Inflammatory macrophage (primary cell): ENCODE data around the gene KCNMA1.
"Not testable (repeated sequence)": the region's sequence is repeated elsewhere in the genome, so short reads cannot be mapped to it uniquely, and the experiment has no call there.

Experiments
- DNase-seq, 2 donors: peaks; one replicate each; pipeline ENCODE4 v3.0.0-alpha.2; 2020 to 2022

Gene KCNMA1

DNA sequence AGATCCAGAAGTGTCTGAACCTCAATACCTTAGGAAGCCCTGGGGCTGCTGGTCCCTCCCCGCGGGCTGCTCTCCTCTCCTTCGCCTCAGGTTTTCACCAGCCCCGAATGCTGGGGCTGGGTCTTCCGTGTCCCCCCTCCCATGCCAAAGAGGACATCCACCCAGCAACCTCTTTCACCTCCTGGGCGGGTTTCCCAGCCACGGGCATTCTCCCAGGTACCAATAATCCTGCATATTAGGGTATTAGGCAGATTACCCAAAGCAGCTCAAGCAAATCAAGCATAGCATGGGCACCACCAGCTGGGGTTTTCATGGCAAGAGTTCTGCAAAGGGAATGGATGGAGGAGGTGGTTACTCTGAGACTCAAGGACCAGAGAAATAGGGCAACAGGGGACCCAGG is 224.4 kb downstream of the KCNMA1 start:
- DNase-seq, result no peak

DNA sequence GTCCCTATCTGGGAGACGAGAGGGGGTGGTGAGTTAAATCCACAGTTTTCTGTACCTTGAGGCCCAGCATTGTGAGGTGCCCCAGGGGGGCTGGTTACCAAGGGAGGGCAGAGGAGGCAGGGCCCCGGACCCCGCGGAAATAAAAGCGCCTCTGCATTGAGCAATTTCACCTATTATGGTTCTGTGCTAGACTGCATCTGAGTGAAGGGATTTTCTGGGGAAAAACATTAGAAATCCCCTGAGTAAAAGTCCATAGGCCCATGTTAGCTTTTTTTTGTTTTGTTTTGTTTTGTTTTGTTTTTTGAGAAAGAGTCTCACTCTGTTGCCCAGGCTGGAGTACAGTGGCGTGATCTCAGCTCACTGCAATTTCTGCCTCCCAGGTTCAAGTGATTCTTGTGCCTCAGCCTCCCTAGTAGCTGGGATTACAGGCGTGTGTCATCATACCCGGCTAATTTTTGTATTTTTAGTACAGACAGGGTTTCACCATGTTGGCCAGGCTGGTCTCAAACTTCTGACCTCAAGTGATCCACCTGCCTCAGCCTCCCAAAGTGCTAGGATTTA is 225.0 kb downstream of the KCNMA1 start:
- not testable (repeated sequence) for DNase-seq

DNA sequence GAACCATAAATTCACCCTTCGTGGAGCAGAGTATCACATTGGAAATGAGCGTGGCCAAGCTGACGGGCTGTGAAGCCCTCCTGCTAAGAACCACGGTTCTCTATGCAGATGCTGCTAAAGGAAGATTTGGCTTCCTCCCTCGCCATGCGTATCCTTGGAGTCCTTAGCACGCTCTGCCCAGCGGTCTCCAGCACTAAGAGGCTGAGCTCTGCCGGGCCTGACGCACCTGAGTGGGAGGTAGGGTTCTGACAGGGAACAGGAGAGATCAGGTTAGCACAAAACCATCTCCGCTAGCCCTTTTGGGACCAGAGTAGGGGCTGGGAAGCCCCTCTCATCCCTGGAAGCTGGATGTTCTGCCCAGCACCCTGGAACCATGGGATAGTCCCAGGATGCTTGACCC is 225.8 kb downstream of the KCNMA1 start:
- DNase-seq, result no peak

DNA sequence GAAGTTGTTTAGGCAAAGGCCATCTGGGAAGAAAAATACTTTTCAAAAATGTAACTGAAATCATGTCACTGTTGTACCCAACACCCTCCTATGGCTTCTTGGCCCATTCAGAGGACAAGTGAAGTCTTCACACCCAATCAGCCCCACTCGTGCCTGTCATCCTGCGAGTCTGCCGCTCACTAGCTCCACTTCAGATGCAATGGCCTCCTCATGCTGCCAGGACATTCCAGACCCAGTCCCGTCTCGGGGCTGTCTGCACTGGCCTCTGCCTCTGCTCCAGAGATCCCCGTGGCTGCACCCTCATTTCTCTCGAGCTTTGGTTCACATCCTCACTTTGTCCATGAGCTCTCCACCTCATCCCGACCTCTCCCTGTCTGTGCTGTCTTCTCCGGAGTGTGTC is 227.1 kb downstream of the KCNMA1 start:
- no peak for DNase-seq

DNA sequence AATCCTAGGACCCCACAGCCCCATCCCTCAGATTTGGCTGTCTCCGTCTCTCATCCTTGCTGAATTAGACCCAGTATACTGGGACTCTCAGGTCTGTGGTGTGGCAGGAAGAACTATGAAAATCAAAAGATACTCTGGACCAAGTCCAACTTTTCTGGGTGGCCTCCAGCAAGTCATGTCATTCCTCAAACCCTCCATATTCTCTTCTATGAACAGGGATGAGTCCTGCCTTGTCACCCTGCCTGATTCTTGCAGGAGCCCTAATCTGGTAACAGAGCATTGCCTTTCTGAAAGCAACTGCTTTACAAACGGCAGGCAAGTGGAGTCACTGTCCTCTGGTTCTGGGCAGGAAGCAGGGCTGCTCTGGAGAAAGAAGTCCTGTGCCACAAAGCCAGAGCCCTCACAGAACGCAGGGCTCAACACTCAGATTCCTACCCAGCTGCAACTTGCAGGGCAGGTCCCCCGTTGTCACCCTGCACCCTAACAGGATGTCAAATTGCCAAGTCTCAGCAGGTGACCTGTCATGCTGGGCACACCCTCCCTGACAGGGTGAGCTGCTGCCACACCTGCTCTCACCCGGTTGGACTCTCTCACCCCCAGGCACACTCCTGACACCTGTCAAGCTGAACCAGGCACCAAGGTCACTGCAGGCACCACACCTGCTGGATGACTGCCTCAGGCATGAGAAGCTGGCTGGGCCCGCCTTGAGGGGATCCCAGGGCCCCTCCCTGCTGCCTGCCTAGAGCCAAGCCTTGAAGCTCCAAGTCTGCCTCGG is 227.7 kb downstream of the KCNMA1 start:
- DNase-seq, result no peak

DNA sequence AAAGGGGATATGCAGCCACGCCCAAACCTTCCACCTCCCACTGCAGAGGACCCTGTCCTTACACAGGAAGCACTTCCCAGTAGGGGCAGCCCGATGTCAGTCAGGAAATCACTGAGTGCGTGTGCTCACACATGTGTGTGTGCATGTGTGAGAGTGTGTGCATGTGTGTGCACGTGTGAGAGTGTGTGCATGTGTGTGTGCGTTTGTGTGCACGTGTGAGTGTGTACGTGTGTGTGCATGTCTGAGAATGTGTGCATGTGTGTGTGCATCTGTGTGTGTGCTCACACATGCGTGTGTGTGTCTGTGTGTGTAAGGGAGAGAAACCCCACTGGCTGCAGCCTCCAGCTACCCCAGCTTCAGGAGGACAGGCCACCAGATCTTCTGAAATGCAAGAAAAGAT is 229.3 kb downstream of the KCNMA1 start:
- no peak for DNase-seq

DNA sequence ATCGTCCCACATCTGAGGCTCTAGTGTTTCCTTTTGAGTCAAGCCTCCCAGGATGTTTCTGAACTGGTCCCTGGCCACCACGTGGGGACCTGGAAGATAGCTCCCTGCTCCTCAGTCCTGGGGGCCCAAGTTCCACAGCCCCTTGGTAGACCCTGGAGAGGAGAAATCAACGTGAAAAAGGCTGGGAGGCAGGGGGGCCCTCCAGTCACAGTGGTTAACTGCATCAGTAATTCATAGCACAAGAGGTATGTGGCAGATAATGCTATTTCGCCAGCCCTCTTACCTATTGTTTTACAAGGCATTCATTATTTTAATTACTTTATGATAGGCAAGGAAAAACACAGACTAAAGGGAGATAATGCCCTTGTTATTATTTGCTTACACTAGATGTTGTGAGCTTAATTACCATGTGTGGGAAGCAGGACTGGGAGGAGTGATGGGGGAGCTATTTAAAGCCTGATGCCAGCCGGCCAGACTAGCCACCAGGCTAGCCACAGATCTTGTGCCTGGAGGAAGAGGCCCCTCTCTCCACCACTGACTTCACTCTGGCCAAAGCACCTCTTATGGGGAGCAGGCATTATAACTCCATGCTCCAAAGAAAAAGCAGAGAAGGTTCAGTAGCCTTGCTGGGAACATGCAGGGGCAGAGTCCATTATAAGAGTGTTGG is 230.7 kb downstream of the KCNMA1 start:
- DNase-seq, result peak in 1 of 2 donors; percentile 33

DNA sequence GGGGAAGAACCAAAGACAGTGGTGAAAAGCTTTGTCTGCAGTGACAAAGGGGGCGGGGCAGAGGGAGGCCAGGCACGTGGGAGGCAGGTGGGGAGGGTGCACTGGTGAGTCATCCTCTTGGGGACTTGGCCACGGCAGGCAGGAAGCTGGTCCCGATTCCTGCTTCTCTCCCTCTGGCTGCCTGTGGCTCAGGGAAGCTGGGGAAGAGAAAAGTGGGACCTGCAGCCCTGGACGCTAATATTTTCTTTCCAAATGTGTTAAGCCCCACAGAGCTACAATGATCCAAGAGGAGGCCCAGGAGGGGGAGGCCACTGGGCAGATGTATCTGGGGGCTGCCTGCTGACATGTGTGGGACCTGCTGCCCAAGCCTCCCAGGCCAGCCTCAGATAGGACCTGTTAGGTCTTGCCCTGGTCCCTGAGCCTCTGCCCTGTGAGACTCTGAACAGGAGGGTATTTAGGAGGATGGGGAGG is 231.8 kb downstream of the KCNMA1 start:
- DNase-seq, result peak; percentile 4 to 56

DNA sequence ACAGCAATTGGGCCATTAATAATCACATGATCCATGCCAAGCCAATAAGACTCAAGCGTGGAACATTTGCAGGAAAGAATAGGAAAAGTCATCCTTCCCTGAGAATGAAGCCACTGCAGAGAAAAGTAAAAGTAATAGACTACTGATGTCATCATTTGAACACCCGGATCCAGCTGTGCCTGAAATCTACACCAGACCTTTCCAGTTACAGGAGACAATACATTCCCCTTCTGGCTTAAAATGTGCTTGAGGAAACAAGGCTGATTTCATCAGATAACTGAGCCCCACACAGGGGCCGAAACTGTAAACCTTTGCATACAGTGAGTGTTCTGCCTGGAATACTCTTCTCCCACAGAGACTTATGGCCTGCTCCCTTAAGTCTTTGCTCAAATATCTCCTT is 232.8 kb downstream of the KCNMA1 start:
- no peak for DNase-seq

DNA sequence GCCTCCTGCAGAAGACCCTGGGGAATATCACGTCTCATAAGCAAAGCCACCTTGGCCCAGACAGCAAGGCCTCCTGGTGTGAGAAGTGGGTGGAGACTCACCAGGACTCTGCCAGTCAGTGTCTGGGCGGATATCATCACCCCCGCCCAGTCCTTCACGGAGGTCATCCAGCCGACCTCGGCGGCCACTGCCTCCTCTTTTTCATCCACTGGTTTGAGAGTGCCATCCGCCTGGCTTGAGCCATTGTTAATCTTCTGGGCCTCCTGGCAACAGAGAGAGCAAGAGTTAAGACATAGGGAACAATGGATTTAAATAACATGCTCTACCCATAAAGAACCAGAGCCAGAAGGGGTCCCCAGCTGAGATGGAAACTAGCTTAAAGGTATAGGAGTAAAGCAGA is 233.8 kb downstream of the KCNMA1 start:
- DNase-seq, result no peak

DNA sequence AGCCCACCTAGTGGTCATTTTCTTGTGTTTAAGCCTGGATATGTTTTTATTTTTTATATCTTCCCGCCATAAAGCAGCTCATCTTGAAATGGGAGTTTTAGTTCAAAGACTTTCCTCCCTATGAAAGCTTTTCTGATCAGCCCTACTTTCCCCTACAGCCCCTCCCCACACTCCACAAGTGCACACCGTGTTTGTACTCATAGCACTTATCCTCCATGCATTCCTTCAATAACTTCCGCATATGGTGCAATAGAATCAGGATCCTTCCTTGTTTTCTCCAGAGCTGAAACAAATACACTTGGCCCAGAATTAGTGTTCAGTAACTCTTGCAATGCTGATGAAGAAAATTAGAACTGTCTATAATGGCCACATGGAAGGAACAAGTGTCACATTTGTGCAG is 235.9 kb downstream of the KCNMA1 start:
- DNase-seq, result no peak

DNA sequence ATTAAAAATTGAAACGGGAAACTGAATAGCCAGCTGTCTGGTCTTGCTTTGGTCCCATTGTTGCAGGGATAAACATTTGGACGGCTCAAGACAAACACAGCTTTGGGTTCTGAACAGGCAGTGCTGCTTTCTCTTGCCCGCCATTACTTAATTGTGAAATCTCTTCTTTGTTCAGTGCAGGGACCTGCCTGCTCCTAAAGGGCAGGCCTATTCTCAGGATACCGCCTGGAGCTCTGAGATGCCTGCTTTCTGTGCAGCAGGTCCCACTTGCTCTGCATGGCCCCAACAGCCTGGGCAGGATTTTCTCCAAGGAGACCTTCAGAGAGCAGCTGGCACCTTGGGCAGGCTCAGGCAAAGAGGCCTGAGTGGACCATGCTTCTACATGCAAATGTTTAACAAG is 237.6 kb downstream of the KCNMA1 start:
- no peak for DNase-seq

DNA sequence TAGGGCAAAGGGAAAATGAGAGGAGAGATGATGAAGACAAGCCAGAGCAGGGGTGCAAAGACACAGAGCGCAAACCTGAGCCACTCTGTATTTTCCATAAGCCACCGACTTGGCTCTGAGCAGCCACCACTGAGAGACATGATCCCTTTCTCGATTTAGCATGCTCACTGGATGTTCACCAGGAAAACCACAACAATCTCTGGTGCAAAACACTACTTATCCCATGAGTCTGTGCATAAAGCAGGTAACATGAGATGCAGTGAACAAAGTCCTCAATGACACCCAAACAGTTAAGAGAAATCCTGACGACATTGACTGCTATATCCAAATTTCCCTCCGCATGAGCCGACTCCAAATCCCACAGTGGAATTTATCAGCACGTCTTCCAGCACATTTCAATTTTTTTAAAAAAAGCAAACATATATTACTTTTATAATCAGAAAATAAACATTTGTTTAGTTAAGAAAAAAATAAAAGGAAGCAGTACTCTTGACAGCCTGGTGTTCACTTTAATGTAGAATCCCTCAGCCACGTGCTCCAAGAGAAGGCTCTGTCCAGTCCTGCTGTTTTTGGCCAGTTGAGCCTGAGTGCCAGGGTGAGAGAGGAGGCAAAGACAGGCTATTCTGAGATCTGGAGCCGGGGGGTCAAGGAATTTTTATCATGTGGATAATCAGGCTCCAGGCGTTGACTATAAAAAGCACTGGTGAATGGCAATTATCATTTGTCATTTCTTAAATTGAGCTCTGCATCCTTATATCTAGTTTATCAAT is 238.4 kb downstream of the KCNMA1 start:
- no peak for DNase-seq

DNA sequence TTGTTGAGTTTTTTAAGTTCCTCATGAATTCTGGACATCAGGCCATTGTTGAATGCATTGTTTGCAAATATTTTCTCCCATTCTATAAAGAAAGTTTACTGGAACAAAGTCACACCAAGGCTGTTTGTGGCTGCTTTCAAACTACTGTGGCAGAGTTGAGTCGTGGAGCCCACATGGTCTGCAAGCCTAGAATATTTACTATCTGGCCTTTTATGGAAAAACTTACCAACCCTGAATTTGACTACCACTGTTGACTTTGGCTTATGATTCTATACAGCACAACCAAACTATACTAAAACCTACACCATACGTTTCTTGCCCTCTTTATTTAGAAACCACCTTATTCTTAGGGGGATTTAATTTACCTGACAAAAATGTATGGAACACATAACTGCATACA is 239.1 kb downstream of the KCNMA1 start:
- no peak for DNase-seq

DNA sequence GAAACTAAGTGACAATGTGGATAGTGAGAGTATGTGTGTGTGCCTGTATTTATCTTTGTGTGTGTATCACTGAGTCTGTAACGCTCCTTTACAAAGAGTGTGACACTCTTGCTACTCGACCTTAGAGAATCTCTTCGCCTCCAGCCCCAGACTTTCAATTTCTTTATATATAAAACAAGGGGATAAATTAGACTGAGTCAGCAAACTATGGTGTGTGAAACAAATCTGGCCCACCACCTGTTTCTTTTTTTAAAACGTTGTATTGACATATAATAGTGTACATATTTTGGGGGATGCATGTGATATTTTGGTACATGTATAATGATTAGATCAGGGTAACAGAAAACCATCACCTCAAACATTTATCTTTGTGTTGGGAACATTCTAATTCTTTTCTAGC is 240.5 kb downstream of the KCNMA1 start:
- no peak for DNase-seq

DNA sequence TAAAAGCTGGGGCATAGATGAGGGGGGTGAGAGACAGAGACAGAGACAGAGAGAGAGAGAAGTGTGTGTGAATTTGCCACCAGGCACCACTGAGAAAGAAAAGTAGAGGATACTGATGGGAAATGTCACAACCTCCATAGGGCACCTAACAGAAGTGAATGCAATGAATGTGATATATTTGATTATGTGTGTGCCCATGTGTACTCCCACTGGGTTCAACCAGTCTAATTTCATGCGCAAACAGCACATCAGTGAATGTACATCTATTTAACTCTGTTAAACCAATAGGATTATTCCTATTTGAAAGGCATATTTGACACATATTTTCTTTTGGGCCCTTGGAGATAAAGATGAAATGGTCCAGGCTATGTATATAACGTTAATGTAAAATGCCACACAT is 241.3 kb downstream of the KCNMA1 start:
- DNase-seq, result no peak

DNA sequence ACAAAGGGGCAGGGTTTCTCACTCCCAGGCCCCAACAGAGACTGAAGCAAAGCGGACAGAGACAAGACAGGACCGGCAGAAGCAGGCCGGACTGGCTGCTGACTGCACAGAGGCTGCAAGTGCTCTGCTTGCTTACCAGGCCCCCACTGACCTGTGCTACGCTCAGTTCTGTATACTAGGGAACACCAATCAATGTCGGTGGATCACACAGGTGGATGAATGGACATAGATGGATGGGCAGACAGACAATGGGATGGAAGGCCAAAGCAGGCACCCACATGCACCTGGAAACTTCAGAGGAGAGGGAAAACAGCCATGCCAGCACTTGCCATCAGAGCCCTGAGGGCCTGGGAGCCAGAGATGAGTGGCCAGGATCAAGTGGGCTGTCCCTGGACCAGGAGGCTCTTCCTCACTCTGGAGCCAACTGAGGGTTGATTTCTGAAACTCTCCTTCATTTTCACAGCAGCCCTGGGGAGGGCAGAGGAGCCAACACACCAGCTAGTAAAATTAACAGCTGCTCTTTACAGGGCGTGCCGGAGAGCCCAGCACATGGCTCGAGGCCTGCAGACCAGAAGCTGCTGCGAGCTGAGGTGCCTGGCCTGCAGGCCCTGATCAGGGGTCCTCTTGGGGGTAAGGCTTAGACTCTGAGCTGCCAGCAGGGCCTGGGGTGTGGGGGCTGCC is 243.6 kb downstream of the KCNMA1 start:
- no peak for DNase-seq

DNA sequence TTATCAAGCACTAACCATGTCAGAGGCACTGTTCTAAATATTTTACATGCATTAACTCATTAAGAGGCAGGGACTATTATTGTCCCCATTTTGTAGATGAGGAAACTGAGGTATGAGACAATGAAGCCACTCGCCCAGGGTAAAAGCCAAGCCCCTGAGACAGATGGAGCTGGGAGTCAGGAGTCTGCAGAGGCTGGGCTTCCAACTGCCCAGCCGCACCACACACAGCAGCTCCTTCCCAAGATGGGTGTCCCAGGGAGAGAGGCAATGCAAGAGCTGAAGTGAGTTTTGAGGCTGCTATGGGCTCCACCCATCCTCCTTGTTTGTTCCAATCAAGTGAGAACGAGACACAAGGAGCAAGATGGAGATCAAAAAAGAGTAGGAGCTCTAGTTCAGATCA is 244.2 kb downstream of the KCNMA1 start:
- no peak for DNase-seq

DNA sequence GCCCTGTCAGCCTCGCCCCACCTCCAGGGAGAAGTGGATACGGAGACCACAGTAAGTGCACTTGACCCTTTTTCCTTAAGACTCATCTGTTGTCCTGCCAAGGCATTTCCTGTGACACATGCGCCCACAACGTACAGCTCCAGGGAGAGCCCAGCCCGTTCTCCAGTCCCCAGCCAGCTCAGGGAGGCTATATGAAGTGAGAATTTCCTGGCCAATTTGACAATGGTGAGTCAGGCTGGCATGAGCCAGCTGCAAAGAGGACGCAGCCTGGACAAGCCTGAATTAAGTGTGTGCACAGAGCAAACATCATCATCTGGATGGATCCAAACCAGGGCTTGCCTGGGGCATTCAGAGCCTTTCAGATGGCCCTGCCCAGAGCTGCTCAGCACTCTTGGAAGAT is 244.8 kb downstream of the KCNMA1 start:
- DNase-seq, result no peak

DNA sequence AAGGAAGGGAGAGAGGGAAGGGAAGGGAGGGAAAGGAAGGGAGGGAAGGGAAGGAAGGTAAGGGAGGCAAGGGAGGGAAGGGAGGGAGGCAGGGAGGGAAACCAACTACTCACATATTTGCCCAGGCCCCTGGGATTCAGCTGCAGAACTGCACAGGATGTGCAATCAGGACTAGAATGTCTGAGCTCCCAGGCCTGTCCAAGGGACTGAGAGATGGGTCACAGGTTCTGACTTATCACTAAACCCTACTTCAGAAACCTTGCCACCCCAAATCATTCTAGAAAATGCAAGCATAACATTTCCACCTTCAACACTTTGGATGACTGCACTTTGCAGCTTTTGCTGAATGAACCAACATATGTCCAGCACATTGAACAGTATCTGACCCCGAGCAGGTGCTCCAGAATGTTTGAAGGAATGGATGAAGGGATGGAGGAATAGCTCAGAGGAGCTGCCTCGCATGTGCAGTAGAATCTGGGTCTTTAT is 245.3 kb downstream of the KCNMA1 start:
- no peak for DNase-seq

DNA sequence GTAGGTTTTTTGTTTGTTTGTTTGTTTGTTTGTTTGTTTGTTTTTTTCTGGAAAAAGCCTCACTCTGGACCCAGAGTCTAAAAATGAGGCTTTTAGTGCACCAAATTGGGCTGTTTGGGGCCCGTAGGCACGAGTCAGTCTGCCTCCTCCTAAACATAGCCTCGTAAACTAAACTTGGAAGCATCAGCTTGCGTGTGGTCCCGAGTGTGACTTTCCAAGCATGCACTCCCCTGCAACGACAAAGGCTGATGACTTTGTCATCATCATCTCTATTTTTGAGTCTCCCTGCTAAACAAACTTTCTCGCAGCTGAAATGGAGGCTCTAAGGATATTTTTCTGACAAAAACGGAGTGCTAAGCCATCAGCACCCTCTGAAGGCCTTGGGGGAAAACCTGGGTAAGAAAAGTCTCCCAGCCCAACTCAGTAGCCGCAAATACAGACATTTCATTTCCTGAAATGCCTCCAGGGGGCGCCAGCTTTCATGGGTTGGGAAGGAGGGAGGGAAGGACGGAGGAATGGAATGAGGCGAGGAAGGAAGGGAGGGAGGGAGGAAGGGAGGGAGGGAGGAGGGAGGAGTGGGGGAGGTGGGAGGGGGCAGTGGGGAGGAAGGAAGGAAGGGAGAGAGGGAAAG is 245.9 kb downstream of the KCNMA1 start:
- DNase-seq, result peak; percentile 46 to 53

DNA sequence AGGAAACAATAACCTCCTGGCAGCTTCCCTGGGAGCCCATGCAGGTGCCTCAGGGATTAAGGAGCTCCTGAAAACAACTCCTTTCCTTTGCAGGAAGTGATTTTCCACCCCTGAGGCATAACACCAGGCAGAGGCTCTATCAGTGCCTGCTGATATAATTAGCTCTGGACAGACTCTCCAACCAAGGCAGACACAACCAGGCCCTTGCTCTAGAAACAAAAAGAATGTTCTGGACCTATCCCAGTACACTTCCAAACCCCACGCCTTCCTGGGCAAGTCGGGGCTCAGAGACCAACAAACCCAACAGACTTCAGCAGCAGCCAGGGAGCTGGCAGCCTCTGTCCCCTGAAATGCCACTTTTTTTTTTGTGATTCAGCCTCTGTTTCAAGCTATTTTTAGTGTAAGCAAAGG is 247.1 kb downstream of the KCNMA1 start:
- DNase-seq, result no peak
